HG03520 (cell line): Measurements from ENCODE around the gene ANKRD45.
"Not testable (repeated sequence)": the region's sequence is repeated elsewhere in the genome, so short reads cannot be mapped to it uniquely, and the experiment has no call there.

Experiments
- ATAC-seq: cut with Tn5 transposase; IDR thresholded peaks from one replicate; pipeline ENCODE4 v1.9.1; 2021; ENCODE audit warnings: mild to moderate bottlenecking, moderate library complexity; ENCODE audit not compliant: unreplicated experiment

The ANKRD45 gene

DNA sequence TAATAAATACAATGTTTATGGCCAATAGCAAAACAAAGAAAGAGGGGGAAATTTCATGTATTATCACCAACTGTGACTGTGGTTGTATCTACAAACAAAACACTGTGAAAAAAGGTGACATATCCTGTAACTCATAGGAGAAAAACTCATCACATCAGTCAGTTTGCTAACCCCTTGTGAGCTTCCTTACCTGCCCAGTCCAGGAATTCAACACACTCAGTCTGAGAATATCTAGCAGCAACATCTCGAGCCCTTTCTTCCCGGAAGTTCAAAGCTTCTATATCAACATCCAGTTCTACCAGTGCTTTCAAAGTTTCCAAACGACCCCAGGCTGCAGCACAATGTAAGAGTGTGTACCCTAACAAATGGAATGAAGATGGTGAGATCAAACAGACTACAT is 23.0 kb downstream of the ANKRD45 start:
- ATAC-seq = no peak

DNA sequence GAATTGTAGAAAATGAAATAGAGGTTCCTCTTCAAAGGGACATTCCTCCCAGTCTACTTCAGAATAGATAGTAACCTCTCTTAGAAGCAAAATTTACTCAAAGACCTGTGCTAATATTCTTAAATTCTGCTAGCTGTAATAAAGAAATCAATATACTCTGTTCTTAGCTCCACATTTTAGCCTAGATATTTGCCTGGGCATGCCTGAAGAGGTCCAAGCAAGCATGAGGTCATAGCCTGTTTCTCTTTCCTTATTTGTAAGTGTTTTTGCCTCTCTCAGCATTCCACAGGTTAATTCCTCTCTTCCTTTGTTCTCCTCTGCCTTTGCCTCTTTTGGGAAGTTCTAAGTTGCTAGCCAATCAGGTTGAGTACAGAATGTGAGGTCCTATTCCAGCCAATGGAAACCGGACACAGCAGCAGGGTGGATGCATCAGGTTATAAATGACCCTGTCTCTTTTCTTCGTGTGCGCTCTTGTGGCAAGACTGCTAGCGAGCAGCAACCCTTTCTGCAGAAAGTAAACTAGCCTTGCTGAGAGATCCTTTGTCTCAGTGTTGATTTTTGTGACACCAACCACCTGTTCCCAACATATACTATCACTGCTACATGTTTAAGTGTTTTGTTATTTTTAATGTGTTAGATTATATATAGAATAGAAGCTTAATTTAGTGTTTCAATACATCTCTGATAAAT is 27.1 kb downstream of the ANKRD45 start:
- not testable (repeated sequence) for ATAC-seq

DNA sequence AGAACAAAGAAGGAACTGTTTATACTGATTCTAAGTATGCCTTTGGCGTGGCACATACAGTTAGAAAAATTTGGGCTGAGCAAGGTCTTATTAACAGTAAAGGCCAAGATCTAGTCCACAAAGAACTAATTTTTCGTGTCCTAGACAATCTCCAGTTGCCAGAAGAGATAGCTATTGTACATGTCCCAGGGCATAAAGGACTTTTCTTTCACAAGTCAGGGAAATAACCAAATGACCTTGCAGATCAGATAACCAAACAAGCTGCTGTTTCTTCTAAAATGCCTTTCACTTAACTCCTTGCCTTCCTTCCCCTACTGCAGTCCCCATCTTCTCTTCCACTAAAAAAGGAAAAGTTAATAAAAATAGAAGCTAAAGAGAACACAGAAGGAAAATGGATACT is 30.5 kb downstream of the ANKRD45 start:
- no peak for ATAC-seq

DNA sequence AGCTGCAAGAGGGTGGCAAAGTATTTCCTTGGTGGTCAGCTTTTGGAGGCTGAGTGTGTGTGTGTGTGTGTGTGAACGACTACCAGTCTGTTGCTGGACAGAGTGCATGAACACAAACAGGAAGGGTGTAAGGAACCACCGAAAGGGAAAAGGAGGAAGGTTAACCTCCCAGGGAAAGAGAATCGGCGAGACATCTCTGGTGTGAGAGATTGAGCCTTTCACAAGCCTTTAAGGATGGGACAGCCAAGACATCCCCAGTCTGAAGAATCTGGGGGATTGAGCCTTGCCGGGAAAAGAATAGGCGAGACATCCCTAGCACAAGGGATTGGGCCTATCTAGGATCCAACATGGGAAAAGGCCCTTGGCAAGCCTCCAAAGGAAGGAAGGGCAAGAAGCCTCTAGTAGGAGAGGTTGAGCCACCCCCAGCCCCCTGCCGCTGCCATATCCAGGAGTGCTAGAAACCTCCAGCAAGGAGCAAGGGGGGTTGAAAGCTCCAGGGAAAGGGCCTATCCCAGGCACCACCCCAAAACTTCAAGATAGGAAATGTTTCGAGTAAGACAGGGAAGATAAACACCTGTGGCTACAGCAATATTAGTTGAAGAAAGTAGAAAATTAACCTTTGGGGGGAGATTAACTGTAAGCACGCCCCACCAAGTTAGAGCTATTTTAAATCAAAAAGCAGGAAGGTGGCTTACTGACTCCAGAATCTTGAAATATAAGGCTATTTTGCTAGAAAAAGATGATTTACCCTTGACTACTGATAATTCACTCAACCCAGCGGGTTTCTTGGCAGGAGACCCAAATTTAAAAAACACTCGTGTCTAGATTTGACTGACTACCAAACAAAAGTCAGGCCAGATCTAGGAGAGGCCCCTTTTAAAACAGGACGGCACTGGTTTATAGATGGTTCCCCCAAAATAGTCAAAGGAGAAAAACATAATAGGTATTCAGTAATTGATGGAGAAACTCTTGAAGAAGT is 31.3 kb downstream of the ANKRD45 start:
- no peak for ATAC-seq

DNA sequence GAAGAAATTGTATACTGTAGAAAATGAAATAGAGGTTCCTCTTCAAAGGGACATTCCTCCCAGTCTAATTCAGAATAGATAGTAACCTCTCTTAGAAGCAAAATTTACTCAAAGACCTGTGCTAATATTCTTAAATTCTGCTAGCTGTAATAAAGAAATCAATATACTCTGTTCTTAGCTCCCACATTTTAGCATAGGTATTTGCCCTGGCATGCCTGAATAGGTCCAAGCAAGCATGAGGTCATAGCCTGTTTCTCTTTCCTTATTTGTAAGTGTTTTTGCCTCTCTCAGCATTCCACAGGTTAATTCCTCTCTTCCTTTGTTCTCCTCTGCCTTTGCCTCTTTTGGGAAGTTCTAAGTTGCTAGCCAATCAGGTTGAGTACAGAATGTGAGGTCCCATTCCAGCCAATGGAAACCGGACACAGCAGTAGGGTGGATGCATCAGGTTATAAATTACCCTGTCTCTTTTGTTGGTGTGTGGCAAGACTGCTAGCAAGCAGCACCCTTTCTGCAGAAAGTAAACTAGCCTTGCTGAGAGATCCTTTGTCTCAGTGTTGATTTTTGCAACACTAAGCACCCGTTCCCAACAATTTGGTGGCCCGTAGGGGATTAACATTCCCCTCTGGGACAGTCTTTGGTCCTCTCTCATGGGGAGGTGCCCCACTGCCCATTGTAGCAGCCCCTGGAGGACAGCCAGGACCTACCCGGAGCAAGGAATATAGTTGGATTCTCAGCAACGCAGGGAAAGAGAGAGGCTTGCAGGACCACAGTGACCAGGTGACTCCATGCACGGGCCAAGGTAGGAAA is 32.2 kb downstream of the ANKRD45 start:
- not testable (repeated sequence) for ATAC-seq

DNA sequence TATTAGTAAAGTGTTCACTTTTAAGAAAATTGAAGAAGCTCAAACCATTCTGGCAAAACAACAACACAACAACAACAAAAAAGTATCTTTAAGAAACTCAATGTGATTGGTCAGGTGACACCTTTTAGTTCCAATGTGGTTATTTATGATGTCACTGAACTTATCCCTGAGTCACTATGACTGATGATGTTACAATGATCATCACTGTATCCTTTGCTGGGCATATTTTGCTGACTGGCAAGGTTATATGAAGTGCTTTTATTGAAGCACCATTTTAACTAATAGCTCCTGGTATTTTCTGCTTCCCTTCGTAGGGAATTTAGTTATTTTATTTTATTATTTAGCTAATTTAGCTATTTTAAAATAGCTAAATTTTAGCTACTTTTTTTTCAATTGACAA is 34.5 kb downstream of the ANKRD45 start, which contains the start of gene TEX50:
TEX50 (plus strand) TSS at position 223 of the 400 bp plus-strand sequence. CDS start 184 bp downstream, outside the sequence.
- no peak for ATAC-seq

DNA sequence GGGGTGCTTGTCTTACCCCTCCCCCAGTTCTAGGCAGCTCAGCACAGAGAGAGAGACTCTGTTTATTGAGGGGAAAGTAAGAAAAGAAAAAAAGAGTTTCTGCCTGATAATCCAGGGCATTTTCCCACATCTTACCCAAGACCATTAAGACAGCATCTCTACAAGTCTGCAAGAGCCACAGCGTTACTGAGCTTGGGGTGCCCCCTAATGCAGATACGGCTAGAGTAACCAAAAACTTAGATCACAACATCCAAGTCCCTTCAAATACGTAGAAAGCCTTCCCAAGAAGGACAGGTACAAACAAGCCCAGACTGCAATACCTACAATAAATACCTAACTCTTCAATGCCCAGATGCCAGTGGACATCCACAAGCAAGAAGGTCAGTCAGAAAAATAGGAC is 40.8 kb downstream of the ANKRD45 start:
- no peak for ATAC-seq

DNA sequence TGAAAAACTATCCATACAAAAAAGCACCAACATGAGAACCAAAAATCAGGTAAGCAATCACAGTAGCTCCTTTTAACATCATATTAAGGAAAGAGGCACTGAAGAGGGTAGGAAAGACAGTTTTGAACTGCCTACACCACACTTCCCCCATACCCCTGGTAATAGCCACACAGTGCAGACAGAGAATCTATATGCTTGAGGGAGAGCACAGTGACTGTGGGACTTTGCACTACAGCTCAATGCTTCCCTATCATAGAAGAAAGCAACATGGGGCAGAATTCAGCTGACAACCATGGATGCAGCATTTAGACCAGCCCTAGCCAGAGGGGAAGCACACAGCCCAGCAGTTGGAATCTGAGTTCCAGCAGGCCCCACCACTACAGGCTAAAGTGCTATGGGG is 42.4 kb downstream of the ANKRD45 start:
- no peak for ATAC-seq

DNA sequence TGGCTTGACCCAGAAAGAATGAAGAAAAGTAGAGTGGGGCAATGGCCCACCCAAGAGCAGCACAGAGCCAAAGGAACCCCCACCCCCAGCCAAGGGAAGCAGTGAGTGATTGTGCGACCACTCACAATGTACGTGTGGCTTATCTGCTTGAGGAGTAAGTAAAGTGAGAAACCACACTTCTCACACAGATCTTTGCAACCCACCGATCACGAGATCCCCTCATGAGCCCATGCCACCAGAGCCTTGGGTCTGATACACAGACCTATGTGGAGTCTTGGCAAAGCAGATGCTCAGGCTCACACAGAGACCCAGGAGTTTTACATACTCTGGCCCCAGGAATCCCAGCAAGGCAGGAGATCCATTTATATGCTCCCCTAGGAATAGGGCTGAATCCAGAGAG is 52.8 kb downstream of the ANKRD45 start:
- ATAC-seq = no peak

DNA sequence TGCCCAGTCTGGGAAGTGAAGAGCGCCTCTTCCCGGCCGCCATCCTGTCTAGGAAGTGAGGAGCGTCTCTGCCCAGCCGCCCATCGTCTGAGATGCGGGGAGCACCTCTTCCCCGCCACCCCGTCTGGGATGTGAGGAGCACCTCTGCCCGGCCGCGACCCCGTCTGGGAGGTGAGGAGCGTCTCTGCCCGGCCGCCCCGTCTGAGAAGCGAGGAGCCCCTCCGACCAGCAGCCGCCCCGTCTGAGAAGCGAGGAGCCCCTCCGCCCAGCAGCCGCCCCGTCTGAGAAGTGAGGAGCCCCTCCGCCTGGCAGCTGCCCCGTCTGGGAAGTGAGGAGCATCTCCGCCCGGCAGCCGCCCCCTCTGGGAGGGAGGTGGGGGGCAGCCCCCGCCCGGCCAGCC is 56.6 kb downstream of the ANKRD45 start:
- ATAC-seq = not testable (repeated sequence)

DNA sequence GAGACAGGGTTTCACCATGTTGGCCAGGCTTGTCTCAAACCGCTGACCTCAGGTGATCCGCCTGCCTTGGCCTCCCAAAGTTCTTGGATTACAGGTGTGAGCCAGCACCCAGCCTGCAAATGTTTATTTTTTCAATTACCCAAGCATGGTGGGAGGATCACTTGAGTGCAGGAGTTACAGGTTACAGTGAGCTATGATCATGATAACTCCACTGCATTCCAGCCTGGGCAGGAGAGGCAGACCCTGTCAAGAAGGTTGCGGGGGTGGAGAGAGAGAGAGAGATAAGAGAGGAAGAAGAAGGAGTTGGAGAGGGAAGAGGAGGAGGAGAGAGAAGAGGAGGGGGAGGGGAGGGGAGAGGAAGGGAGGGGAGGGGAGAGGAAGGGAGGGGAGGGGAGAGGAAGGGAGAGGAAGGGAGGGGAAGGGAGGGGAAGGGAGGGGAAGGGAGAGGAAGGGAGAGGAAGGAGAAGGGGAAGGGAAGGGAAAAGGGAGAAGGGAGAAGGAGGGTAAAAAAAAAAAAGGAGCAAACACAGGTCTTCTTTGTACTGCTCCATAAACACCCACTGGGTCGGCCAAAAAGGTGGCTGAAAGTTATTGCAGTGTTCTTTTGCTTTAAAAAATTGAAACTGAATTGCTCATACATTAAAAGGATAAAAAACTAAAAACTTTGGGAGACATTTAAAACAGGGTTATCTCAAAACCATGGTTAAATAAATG is 61.0 kb downstream of the ANKRD45 start:
- ATAC-seq = no peak

DNA sequence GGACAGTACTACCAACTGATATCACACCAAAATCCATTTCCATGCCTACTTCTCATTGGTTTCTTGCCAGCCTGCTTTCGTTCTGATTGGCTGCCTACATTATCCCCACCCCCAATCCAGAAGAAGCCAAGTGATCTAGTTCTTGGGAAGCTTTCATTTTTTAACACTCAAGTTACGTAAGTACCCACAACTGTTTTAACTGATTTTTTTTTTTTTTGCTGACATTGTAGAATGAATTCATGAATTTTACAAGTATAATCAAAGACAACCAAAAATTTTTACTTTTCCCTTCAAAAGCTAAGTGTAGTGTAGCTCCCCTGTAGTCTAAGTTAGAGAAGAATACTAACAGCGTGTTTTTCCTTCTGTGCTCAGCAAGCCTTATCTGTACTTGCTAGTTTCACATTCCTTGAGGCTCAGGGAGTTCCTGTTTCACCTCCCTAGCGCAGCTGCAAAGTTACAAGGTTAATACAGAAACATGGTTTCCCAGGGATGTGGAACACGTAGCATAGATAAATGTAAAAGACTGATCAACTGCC is 66.5 kb downstream of the ANKRD45 start, which contains the start of gene SLC9C2:
SLC9C2 (minus strand) TSS at position 17 of the 536 bp plus-strand sequence. CDS start 1,296 bp downstream, outside the sequence.
- no peak for ATAC-seq

DNA sequence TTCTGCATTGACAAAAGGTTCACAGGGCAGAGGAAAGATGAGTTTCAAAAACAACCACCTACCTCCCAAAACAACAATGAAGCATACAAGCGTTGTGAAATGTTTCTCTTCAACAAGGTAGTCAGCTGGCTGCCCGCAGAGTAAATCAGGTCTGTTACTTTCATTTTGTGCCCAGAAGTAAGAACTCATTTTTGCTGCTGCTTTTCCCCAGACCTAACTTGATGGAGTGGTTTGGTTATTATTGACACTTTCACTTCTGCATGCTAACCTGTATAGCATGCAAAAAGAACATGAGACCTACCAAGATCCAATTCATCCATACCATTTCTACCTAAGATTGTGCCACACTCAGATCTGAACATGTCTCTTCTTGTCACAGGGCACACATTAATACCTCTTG is 68.1 kb downstream of the ANKRD45 start:
- ATAC-seq = no peak

DNA sequence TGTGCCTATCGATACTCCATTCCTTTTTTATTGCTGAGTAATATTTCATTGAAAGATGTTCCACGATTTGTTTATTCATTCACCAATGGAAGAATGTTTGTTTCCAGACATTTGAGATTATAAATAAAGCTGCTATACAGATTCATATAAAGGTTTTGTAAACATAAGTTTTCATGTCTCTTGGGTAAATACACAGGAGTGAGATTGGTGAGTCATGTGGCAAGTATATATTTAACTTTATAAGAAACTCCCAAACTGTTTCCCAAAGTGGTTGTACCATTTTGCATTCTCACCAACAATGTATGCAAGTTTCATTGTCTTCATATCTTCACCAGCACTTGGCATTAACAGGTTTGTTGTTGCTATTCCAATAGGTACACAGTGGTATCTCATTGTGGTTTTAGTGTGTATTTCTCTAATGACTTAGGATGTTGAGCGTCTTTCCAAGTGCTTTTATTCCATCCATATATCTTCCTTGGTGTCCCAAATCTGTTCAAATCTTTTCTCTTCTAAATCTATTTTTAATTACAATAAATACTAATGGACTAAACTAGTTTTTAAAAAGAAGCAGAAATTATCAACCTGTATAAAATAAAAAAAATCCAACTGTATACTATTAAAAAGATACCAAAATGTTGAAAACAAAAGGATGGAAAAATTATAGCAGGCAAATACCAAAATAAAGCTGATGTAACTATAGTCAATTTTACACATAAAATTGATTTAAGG is 73.4 kb downstream of the ANKRD45 start:
- no peak for ATAC-seq

DNA sequence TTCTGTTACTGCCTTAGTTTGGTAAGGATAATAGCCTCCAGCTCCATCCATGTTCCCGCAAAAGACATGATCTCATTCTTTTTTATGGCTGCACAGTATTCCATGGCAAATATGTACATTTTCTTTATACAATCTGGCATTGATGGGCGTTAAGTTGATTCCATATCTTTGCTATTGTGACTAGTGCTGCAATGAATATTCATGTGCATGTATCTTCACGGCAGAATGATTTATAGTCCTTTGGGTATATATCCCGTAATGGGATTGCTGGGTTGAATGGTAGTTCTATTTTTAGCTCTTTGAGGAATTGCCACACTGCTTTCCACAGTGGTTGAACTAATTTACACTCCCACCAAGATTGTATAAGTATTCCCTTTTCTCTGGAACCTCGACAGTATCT is 78.5 kb downstream of the ANKRD45 start:
- ATAC-seq = not testable (repeated sequence)

DNA sequence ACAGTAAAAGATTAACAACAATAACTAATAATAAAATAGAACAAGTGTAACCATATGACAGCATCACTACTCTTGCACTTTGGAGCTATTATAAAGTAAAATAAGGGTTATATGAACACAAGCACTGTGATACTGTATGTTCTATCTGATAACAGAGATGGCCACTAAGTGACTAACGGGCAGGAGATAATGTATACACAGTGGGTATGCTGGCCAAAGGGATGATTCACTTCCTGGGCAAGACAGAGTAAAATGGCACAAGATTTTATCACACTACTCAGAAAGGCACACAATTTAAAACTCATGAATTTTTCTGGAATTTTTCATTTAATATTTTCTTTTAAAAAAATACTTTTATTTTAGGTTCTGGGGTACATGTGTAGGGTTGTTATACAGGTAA is 79.1 kb downstream of the ANKRD45 start:
- ATAC-seq = no peak

DNA sequence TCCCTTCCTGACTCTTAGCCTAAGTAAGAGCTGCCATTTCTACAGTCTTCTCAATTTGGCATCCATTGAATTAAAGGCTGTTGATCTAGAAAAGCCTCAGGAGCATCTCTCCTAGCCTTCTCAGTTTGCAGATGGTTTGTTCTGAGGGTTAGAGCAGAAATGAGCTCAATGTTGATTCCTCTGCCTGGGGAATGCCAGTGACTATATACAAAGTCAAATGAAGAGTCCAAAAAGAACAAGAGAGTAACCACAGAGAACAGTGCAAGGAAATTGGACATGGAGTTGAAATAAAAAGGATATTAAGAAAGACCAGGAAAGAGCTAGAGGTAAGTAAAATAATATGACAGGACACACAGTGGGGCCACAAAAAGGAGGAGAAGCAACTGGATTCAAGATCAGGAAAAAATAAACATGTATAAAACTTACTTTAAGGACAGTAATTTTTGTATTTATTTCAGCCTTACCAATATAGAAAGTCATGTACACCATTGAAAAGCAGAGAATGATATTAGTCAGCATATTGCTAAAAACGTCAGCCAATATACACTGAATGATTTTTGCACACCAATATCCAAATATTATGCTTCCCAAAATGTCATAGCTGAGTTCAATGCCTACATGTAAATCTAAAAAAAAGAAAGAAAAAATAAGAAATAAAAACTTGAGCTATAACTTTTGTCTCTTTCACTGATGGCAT is 88.1 kb downstream of the ANKRD45 start:
- no peak for ATAC-seq

DNA sequence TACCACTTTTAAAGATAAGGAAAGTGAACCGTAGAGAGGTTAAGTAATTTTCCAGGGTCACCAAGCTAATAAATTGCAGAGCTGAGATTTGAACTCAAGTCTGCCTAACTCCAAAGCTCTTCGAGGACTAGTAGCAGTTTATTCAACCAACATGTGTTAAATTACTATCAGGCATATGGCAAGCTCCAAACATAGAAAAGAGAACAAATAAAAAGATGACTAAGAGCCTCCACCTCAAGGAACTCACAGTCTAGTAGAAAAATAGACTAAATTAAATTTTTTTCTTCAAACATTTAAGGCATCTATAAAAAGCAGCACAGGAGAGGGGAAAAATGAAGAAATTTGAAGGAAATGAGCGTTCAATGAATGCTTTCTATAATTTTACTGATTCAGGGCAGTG is 89.0 kb downstream of the ANKRD45 start:
- no peak for ATAC-seq

DNA sequence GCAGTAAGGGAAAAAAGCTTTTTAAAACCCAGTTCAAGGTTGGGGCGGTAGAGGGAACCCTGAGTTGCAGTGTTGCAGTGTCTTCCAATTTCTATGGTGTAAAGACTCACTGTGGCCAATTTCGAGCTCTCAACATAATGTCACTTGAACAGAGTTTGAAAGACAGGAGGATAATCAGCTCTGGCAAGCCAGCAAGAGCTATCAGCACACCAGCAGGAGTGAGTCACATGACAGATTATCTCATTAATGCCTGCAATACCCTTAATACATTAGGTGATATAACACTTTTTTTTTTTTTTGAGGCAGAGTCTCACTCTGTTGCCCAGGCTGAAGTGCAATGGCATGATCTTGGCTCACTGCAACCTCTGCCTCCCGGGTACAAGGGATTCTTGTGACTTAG is 89.6 kb downstream of the ANKRD45 start:
- no peak for ATAC-seq
